ENCODE results near the gene DAO.
"Not testable (repeated sequence)": the region's sequence is repeated elsewhere in the genome, so short reads cannot be mapped to it uniquely, and the experiment has no call there.

The DAO gene

DNA sequence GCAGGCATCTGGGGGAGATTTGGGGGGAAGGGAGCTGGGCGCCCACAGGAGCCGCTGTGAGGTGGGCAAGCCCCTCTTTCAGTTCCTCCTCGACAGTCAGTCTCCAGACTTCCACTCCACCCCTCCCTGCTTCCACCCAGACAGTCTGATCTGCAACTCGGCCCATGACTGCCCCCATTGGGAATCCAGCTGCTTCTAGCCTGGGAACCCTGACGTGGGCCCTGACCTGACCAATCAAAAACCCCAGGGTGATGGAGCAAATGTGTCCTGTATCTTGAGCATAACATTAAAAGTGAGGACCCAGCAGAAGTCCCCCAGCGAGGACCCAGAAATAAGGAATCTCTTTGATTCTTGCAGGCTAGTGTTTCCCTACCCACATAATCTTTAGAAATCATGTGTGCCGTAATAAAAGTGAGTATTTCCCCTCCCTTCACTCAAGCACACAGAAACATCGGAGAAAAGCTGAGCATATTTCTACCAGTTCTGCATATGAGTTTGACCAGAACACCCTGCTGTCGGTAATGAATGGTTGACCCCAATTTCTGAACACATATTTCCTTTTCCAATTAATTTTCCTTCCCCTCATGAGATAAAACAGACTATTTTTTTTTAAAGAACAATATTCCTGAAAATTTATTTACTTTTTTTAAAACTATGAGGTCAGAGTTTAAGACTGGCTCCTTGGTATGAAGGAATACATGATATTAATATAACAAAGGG is 28.9 kb upstream of the DAO start:
- no peak for DNase-seq

DNA sequence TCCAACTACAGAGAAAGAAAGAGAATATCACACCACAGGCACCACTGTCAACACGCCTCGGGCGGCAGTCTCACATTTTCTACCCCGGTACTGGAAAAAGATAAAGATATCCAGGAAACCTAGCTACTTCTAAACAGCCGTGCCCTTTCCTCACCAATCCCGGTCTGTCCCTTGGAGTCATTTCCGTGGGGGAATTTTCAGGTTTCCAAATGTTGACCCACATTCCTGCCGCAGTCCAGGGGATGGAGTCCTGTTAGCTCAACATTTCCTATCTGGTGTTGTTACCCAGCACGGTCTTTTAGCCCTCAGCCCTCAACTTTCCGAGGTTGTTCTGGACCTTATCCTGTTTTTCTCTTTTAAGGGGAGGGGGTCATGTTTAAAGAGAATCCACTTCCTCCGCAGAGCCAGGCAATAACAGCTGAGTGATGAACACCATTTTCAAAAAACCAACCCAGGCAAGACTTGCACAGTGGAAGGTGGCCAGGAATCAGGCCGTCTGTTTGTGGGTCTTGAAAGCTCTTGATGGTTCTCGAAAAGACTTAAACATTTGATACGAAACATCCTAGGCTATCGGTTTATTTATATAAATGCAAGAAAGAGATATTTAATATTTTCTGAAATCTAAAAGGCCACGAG is 27.1 kb upstream of the DAO start:
- no peak for DNase-seq

DNA sequence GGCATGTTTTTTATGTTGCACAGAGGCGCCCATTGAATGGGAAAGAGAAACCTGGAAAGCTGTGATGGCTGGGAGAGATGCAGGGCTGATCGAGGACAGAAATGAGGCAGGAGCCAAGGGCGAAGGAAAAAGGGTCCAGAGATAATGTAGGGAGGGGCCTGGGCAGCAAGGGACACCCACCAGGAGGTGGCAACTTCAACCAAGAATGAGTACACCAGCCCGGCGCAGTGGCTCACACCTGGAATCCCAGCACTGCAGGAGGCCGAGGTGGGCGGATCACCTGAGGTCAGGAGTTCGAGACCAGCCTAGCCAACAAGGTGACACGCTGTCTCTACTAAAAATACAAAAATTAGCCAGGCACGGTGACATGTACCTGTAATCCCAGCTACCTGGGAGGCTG is 26.5 kb upstream of the DAO start:
- DNase-seq, result no peak

- no peak for DNase-seq
Observed at GRCh38 chr12:108853981-108854446, 25.9 kb upstream of the DAO start.

DNA sequence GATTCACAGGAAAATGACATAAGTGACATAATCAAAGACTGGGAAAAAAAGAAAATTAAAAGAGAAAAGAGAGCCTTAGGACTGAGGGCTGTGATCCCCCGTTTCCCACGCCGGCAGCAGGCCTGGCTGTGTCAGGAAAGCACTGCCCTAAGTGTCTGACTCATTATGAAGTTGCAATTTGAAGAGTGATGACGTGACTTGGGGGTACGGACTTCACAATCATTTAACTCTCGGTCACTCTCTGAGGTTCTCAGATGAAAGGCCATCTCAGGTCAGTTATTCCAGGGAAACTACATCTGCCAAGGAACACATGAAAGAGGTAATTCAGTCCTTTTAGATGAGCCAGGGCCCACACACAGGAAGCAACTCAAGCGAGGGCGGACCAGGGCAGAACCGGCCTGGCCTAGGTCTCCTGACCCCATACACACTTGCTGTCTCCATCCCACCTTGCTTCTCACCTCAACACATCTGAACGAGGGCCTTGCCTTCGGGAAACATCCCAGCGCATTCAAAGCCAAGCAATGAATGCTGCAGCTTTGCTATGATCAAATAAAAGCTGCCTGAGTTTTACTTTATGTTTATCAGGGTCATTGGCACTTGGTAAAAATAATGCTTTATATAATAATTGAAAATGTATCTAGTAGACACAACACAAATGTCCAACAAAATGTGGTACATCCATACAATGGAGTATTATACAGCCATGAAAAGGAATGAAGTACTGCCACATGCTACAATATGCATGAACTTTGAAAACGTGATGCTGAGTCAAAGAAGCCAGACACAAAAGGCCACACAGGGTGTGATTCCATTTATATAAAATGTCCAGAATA is 25.2 kb upstream of the DAO start:
- DNase-seq, result no peak

DNA sequence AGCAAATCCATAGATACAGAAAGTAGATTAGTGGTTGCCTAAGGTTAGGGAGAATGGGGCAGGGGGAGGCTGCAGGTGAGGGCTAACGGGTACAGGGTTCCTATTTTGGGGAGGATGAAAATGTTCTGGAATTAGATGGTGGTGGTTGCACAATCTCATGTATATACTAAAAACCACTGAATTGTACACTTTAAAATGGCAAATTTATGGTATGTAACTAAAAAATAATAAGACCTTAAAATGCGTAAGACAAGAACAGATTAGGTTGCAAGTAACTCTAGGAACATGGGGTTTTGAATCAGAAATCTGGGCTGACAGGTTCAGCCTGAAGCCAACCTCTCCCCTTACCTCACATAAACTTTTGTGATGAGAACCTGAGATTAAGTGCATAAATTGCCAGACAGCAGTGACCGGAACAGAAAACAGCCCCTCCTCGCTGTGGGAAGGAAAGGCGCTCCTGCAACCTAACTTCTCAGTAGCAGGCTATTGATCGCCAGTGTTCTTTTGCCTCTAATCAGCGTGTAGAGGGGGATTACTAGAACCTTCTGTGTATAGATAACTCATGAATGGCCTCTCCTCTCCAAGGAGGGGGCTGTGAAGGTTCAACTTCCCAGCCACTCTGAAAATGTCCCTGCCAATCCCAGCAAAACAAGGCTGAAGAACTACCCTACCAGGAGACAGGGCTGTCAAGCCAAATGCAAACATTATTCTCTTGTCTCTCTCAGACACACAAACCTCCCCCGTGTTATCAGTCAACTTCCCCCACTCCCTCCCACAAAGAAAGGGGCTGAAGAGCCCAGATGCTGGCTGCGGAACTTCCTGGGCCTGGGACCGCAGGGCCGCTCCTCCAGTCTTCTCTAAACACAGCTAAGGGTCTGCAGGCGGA is 24.4 kb upstream of the DAO start:
- DNase-seq, result no peak

- DNase-seq, result no peak
Observed at GRCh38 chr12:108856170-108856427, 23.8 kb upstream of the DAO start.

DNA sequence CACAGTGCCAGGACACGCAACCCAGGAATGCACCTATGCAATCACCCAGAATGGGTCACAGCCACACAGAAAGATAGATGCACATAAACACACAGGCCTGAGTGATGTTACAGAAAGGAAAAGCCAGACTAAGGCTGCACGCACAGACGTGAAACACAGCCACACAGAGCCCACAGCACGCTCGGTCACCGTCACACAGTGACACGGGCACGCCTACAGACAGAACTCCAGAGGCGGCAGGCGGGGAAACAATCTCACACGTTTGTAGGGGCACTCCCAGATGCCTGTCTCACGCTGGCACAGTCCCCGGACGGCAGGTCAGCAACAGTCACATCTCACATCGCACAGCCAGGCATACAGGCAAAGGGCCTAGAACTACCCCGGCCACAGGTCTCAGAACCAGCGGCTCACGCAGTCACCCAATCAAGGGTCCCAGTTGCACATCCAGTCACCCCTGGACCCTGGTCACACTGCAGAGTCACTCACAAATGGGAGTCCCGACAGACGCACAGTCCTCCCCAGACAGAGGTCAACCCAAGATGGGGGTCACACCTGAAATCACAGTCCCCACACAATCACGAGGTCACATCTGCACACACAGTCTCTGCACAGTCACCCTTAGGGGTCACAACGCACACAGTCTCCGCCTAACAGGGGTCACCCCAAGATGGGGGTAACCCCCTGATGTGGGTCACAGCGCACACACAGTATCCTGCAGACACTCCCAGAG is 23.3 kb upstream of the DAO start:
- peak; percentile 18 for DNase-seq

GRCh38 chr12:108857158-108857407 is 22.8 kb upstream of the DAO start:
- DNase-seq, result no peak

GRCh38 chr12:108858311-108859074 is 21.4 kb upstream of the DAO start:
- no peak for DNase-seq

DNA sequence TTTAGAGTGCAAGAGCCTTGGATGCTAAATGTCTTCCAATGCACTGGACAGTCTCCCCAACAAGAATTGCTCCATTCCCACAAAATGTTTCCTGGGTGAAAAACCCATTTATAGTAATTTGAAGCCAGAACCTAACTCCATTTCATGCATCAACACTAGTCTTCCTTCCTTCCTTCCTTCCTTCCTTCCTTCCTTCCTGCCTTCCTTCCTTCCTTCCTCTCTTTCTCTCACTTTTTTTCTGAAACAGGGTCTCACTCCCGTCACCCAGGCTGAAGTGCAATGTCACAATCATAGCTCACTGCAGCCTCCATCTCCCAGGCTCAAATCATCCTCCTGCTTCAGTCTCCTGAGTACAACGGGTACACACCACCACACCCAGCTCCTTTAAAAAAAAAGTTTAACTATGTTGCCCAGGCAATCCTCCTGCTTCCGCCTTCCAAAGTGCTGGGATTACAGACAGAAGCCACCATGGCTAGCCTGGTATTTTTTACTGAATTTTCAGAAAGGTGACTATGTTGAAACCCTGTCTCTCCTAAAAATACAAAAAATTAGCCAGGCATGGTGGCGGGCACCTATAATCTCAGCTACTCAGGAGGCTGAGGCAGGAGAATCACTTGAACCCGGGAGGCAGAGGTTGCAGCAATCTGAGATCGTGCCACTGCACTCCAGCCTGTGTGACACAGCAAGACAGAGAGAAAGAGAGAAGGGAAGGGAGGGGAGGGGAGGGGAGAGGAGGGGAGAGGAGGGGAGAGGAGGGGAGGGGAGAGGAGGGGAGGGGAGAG is 20.6 kb upstream of the DAO start:
- not testable (repeated sequence) for DNase-seq

DNA sequence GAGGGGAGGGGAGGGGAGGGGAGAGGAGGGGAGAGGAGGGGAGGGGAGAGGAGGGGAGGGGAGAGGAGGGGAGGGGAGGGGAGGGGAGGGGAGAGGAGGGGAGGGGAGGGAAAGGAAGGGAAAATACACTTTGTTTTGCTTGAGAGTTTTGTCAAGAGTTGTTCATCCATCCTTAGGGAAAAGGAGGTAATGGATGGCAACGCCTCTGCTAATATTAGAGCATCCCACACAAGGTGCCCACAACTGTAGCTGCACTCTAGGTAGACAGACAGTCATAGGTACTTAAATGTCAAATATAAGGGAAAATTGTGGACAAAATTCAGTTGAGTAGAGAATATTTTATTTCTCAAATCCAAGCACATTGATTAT is 20.0 kb upstream of the DAO start:
- no peak for DNase-seq

DNA sequence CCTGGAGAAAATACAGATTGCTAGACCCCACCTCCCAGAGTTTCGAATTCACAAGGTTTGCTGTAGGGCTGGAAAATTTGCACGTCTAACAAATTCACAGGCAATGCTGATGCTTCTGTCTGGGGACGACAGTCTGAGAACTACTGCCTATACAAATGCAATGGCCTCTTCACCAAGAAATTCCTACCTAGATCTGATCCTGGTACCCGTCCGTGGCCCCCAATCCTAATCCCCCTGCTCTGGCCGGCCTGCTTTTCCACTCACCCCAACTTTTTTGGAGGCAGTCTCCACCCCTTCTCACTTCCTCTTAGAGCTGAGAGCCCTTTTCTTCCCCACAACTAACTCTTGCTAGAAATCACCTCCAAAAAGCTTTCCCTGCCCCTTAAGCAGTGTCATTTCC is 19.4 kb upstream of the DAO start:
- no peak for DNase-seq

DNA sequence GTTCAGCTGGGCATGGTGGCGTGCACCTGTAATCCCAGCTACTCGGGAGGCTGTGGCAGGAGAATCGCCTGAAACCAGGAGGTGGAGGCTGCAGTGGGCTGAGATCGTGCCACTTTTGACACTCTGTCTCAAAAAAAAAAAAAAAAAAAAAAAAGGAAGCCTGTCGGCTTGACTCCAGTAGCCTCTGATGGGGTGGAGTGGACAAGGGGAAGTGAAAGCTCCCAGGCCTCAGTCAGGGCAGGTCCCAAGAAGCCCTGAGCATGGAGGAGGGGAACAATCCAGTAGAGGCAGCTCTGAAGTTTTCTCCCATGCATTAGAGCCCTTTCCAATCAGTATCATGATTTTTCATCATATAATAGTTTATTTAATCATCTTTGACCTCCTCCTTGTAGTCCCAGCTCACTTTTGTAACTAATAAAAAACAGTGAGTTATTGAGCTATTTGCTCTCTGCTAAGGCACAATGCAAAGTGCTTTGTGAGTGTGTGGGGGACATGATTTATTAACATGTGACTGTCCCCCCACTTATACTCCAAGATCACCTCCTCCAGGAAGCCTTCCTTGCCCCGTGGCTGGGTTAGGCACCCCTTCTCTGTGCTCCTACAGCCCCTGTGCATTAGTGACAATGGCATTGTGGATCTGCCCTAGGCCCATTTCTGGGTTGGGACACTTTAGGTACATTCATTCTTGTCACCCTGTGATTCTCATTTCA is 17.9 kb upstream of the DAO start:
- no peak for DNase-seq

GRCh38 chr12:108862588-108862959 is 17.3 kb upstream of the DAO start:
- DNase-seq, result no peak

DNA sequence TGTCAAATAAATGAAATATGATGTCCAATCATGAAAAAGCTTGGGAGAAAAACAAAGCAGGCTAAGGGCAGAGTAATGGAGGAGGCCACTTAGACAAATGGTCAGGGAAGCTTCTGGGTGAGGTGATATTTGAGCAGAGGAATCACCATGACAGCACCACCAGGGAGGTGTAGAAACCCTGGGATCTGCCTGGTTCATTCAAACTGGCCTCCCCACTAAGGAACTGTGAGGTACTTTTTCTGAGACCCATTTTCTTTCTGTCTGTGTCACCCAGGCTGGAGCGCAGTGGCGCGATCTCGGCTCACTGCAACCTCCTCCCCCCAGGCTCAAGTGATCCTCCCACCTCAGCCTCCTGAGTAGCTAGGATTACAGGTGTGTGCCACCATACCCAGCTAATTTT is 14.7 kb upstream of the DAO start:
- DNase-seq, result no peak

GRCh38 chr12:108866083-108866482 is 13.8 kb upstream of the DAO start:
- not testable (repeated sequence) for DNase-seq

DNA sequence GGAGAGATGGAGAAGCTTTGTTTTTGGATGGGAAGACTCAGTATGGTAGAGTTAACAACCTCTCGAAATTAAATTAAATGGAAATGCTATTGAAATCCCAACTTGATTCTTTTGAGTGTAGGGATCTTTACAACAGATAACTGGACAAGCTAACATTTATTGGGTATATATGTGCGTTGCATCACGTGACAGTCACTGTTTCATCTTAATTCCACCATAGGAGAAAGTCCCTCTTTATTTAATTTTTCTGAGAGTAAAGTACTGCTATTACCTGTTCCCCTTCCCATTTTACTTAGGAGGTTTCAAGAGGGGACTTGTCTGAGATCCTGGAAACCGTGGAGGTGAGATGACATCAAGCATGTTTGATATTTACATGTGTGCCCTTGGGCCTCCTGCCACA is 11.1 kb upstream of the DAO start:
- DNase-seq, result no peak

GRCh38 chr12:108875280-108875679 is 4.6 kb upstream of the DAO start:
- DNase-seq, result no peak

DNA sequence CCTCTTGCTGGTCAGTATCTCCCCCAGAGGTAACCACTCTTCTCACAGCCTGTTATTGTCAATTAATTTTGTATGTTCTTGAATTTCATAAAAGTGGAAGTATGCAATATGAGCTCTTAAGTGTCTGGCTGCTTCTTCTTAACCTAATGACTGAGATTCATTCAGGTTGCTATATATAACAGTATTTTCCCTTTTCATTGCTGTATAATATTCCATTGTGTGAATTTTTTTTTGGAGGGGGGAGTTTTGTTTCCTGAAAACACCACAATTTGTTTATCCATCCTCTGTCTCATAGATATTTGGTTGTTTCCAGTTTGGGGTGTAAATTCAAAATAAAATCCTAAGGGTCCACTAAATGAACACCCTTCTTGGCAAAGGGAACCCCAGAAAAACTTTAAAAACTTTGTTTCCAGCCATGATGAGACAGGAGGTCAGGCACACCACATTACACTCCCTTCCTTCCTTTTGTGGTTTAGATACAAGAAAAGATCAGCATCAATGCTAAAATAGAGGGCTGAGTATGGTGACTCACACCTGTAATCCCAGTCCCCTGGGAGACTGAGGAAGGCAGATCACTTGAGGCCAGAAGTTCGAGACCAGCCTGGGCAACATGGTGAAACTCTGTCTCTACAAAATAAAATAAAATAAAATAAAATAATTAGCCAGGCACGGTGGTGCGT is 4.1 kb upstream of the DAO start:
- DNase-seq, result no peak

All from COR-L47 (cell line).